Heart left ventricle (tissue), 13 donors: ENCODE results near the gene CACNA2D3.

Experiments used
- CTCF ChIP-seq, 12 donors: fragments of 200-600 bp; sonication (generic) in 4 of 12; IDR thresholded peaks; one replicate each; pipeline versions ENCODE4 v1.5.0 to v1.8.0; 2018 to 2022; ENCODE audit warnings: antibody characterized with exemption in 12 of 12, mild to moderate bottlenecking in 5 of 12
- POLR2A ChIP-seq, 2 donors: fragments of 450-650 bp; IDR thresholded peaks; one replicate each; pipeline ENCODE4 v1.6.1; 2017; ENCODE audit warnings: antibody characterized with exemption in 2 of 2, mild to moderate bottlenecking in 2 of 2, moderate library complexity in 2 of 2
- donor health status: ischemic (EF 13 %, LVEDD 7.1; RV severe dilation, severe dysfunction).
- donor health status: DM: no; HTN: yes; CAD: no.
- donor health status: DM: no; HTN: no; CAD: no.
- donor health status: ischemic (EF 25% LVEDD 6.9; RV normal size, moderate dysfunction).
- donor health status: ischemic (EF 25% LVEDD 5.7; RV mildly dilated, moderate dysfunction).
- donor health status: ischemic (EF 35%, LVEDD 5.7; RV mildly dilated, moderate dysfunction).
- donor health status: nonischemic (EF 11% LVEDD 7.7; RV severe dilation, severe dysfunction).
- donor health status: DM: yes; HTN: yes; CAD: no.
- donor health status: PGD.
- donor health status: ischemic (EF 29% LVEDD 5.4; RV normal size, mild dysfunction).
- donor health status: nonischemic (EF 23%, LVEDD 6.1; RV moderate dilation, normal function).

DNA sequence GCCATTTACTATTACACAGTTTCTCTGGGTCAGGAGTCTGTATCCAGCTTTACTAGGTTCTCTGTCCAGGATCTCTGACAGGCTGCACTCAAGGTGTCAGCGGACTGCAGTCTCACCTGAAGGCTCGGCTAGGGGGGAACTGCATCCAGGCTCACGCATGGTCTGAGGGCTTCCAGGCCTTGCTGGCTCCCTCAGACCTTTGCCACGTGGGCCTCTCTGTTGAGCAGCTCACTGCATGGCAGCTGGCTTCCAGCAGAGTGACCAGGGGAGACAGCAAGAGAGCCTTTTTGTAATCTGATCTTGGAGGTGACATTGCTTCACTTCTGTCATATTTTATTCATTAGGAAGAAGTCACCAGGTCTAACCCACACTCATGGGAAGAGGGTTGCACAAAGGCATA is 152.3 kb downstream of the CACNA2D3 start:
- TF ChIP-seq CTCF (IDR thresholded peaks at IDR 0.05) (no peak), POLR2A (IDR thresholded peaks at IDR 0.05) (no peak)
